HepG2 (cell line): ENCODE results near the gene NEK8. TPM values are rescaled to one million over a fixed set of nuclear protein-coding genes. Genes with fewer than 3 reads are reported as not detected.
A peak's percentile ranks its signal among the peaks of the same experiment; 100 is the strongest.

ENCODE experiments used
- ARHGAP35 ChIP-seq: sonication (generic); formaldehyde crosslinking; IDR thresholded peaks from 2 replicates; pipeline ENCODE4 v1.9.0; 2022; ENCODE audit warnings: mild to moderate bottlenecking, inconsistent platforms, moderate library complexity, missing genetic modification reagents, borderline replicate concordance
- BCL3 ChIP-seq: sonication (generic); formaldehyde crosslinking; IDR thresholded peaks from 2 replicates; pipeline ENCODE4 v1.5.1; 2020; ENCODE audit warnings: mild to moderate bottlenecking, missing genetic modification reagents, moderate library complexity
- HDAC1 ChIP-seq: sonication (generic); formaldehyde crosslinking; IDR thresholded peaks from 2 replicates; pipeline ENCODE4 v1.5.1; 2020; ENCODE audit warnings: mild to moderate bottlenecking, missing genetic modification reagents
- HHEX ChIP-seq: IDR thresholded peaks from 2 replicates; pipeline ENCODE4 v1.6.1; 2016; ENCODE audit warnings: control low read depth
- HOXA3 ChIP-seq: sonication (generic); formaldehyde crosslinking; IDR thresholded peaks from 2 replicates; pipeline ENCODE4 v1.5.0; 2020; ENCODE audit warnings: missing genetic modification reagents
- RFX5 ChIP-seq: IDR thresholded peaks from 2 replicates; pipeline ENCODE4 v1.6.1; 2011; ENCODE audit warnings: low read depth, low read length, improper control_type of control experiment
- SMAD9 ChIP-seq: sonication (generic); formaldehyde crosslinking; IDR thresholded peaks from 2 replicates; pipeline ENCODE4 v1.5.1; 2020; ENCODE audit warnings: mild to moderate bottlenecking, missing genetic modification reagents
- TEAD3 ChIP-seq: optimal IDR thresholded peaks from 2 replicates; pipeline ENCODE3; 2016; ENCODE audit warnings: borderline replicate concordance
- ZFP62 ChIP-seq: sonication (generic); formaldehyde crosslinking; IDR thresholded peaks from 2 replicates; pipeline ENCODE4 v1.4.0; 2020; ENCODE audit warnings: missing genetic modification reagents
- ZNF264 ChIP-seq: sonication (generic); formaldehyde crosslinking; IDR thresholded peaks from 2 replicates; pipeline ENCODE4 v1.4.0; 2020; ENCODE audit warnings: missing genetic modification reagents
- ZNF276 ChIP-seq: sonication (generic); formaldehyde crosslinking; IDR thresholded peaks from 2 replicates; pipeline ENCODE4 v1.4.0; 2020; ENCODE audit warnings: mild to moderate bottlenecking, low read depth, missing genetic modification reagents
- ZNF407 ChIP-seq: sonication (generic); formaldehyde crosslinking; IDR thresholded peaks from one replicate; pipeline ENCODE4 v1.5.1; 2020; ENCODE audit warnings: mild to moderate bottlenecking, missing genetic modification reagents; ENCODE audit errors: not compliant biosample characterization
- ZNF574 ChIP-seq: sonication (generic); formaldehyde crosslinking; IDR thresholded peaks from 2 replicates; pipeline ENCODE4 v1.4.0; 2020; ENCODE audit warnings: missing genetic modification reagents
- ZNF616 ChIP-seq: sonication (generic); formaldehyde crosslinking; IDR thresholded peaks from 2 replicates; pipeline ENCODE4 v1.5.0; 2020; ENCODE audit warnings: low read depth, mild to moderate bottlenecking, missing genetic modification reagents
- polyA plus RNA-seq, 8 experiments: library from polyadenylated mRNA; depleted of rRNA in 3 of 8; stranded (reverse) in 7 of 8; unstranded in 1 of 8; fragments of >200 nt; fragmentation: Illumina TruSeq in 4 of 8; extraction: Trizol in 4 of 8; gene quantifications; 2 replicates each; pipeline versions ENCODE4 v1.2.1 to v1.2.3, GENCODE V29; 2011 to 2016; ENCODE audit warnings: low read depth in 4 of 8, missing spikeins in 1 of 8, mixed read lengths in 1 of 8; ENCODE audit not compliant: insufficient read depth in 1 of 8
- total RNA-seq, 5 experiments: library from RNA; depleted of rRNA; stranded (reverse); fragments of >200 nt; fragmentation: Illumina TruSeq; extraction: Trizol; gene quantifications; 2 replicates each; pipeline ENCODE4 v1.2.3, GENCODE V29; 2016; ENCODE audit warnings: low read depth in 1 of 5

NEK8 gene
- total and polyA plus RNA-seq, 2 of the 13 experiments (the other 11 are each of a cell fraction or from before 2014, with no cell fraction given), result 5.8 to 13.5 TPM

- TF ChIP-seq ZNF407, result peak; percentile 80
- TF ChIP-seq ARHGAP35 (CRISPR knock-in tag), result peak; percentile 32; the same call in 1 of the 2 replicates
- peak; percentile 59 for TF ChIP-seq HOXA3
- no peak for TF ChIP-seq ZFP62
- peak; percentile 76; the same call in 1 of the 2 replicates for TF ChIP-seq BCL3 (CRISPR knock-in tag)
- TF ChIP-seq ZNF574 (CRISPR knock-in tag), result peak; percentile 71
- TF ChIP-seq RFX5, result no peak
- TF ChIP-seq ZNF264 (CRISPR knock-in tag), result 0 out of 2 replicates have a peak, but pooled peaks have one; percentile 13
- peak; percentile 81 for TF ChIP-seq TEAD3 (CRISPR knock-in tag)
- peak; percentile 27; the same call in 1 of the 2 replicates for TF ChIP-seq HDAC1
- TF ChIP-seq ZNF276 (CRISPR knock-in tag), result 0 out of 2 replicates have a peak, but pooled peaks have one; percentile 52
- no peak for TF ChIP-seq HHEX (CRISPR knock-in tag)
- 0 out of 2 replicates have a peak, but pooled peaks have one; percentile 63 for TF ChIP-seq SMAD9
- TF ChIP-seq ZNF616 (CRISPR knock-in tag), result peak; percentile 63; the same call in 1 of the 2 replicates
Measured at GRCh38 chr17:28710861-28711722, 17.5 kb upstream of the NEK8 start (continued).
